AG04450 (cell line): Measurements from ENCODE around the gene NFIB. TPM values are rescaled to one million over a fixed set of nuclear protein-coding genes. Genes with fewer than 3 reads are reported as not detected.

ENCODE experiments used
- CTCF ChIA-PET: fragments of 300-600, 350-600 bp; formaldehyde crosslinking; extraction: SDS; loops from one replicate; lab custom pipeline; 2022; ENCODE audit warnings: antibody characterized with exemption, inconsistent platforms; lab: Charles Lee
- POLR2A ChIA-PET: fragments of 350-600 bp; formaldehyde crosslinking; extraction: SDS; loops from one replicate; lab custom pipeline; 2021; ENCODE audit warnings: antibody characterized with exemption, inconsistent platforms; lab: Yijun Ruan, JAX
- DNase-seq: peaks from one replicate; pipeline ENCODE4 v3.0.0-alpha.2; 2011; ENCODE audit warnings: low read depth, low spot score
- H3K27ac ChIP-seq: one replicate; pipeline ENCODE4 v1.5.1; 2012; ENCODE audit warnings: low read depth, low read length, control low read depth
- H3K27me3 ChIP-seq: one replicate; pipeline ENCODE4 v1.6.0; 2012; ENCODE audit warnings: low read length; ENCODE audit not compliant: control insufficient read depth, insufficient read depth
- H3K4me3 ChIP-seq: 2 replicates; pipeline ENCODE4 v1.5.1; 2011; ENCODE audit warnings: mild to moderate bottlenecking, low read depth, low read length, control low read depth
- H3K9me3 ChIP-seq: 2 replicates; pipeline ENCODE4 v1.5.1; 2012; ENCODE audit warnings: low read length; ENCODE audit not compliant: control insufficient read depth, insufficient read depth
- CTCF ChIP-seq: IDR thresholded peaks from 2 replicates; pipeline ENCODE4 v1.5.1; 2011; ENCODE audit warnings: low read depth, low read length, control low read depth, inconsistent platforms
- polyA plus RNA-seq: library from polyadenylated mRNA; depleted of rRNA; stranded (reverse); fragments of >200 nt; gene quantifications from 2 replicates; pipeline ENCODE4 v1.2.3, GENCODE V29; 2011

NFIB gene
- polyA plus RNA-seq, 1 experiment: 2.2 TPM

- H3K9me3 ChIP-seq: no peaks in the 10 kb centered on the region
- ChIA-PET POLR2A (no interaction called here), CTCF (no interaction called here)
- no peak for DNase-seq
- H3K27ac ChIP-seq: no peak overlapping the region
- H3K27me3 ChIP-seq: no peaks in the 10 kb centered on the region
- H3K4me3 ChIP-seq: no peak overlapping the region
- no peak for TF ChIP-seq CTCF
Measured at GRCh38 chr9:14288433-14288832, 25.5 kb downstream of the NFIB start.

- POLR2A ChIA-PET: no interaction called here
Measured at GRCh38 chr9:14286121-14286520, 27.8 kb downstream of the NFIB start.

GRCh38 chr9:14283276-14283675 lies 30.7 kb downstream of the NFIB start:
- Histone ChIP-seq H3K27me3 (no peaks in the 10 kb centered on the region), H3K9me3 (no peaks in the 10 kb centered on the region), H3K4me3 (no peak overlapping the region), H3K27ac (no peak overlapping the region)
- ChIA-PET POLR2A (no interaction called here), CTCF (no interaction called here)
- no peak for DNase-seq
- no peak for TF ChIP-seq CTCF

More at GRCh38 chr9:14286121-14286520, 27.8 kb downstream of the NFIB start:
- Histone ChIP-seq H3K9me3 (no peaks in the 10 kb centered on the region), H3K4me3 (no peak overlapping the region), H3K27ac (no peak overlapping the region), H3K27me3 (no peaks in the 10 kb centered on the region)
- TF ChIP-seq CTCF: no peak
- CTCF ChIA-PET: no interaction called here
- no peak for DNase-seq

- DNase-seq: no peak
- Histone ChIP-seq H3K4me3 (no peak overlapping the region), H3K27me3 (no peaks in the 10 kb centered on the region), H3K9me3 (no peaks in the 10 kb centered on the region), H3K27ac (no peak overlapping the region)
- ChIA-PET POLR2A (interaction anchor here (1.1 kb wide), 1 partner anchor 31 kb away, joined by 4 read pairs; no protein-coding TSS in a partner anchor), CTCF (no interaction called here)
- no peak for TF ChIP-seq CTCF
Measured at GRCh38 chr9:14281876-14282275, 32.1 kb downstream of the NFIB start.

- Histone ChIP-seq H3K27me3 (no peaks in the 10 kb centered on the region), H3K4me3 (no peak overlapping the region), H3K9me3 (no peaks in the 10 kb centered on the region), H3K27ac (no peak overlapping the region)
- TF ChIP-seq CTCF: no peak
- ChIA-PET POLR2A (interaction anchor here (0.6 to 1.1 kb wide), 2 partner anchors 30 to 91 kb away, joined by 4 to 6 read pairs; no protein-coding TSS in a partner anchor), CTCF (no interaction called here)
- DNase-seq: no peak
Measured at GRCh38 chr9:14281136-14281795, 32.7 kb downstream of the NFIB start.
